Measurements from ENCODE around the gene NAXD.
A peak's percentile ranks its signal among the peaks of the same experiment; 100 is the strongest.
"Not testable (repeated sequence)": the region's sequence is repeated elsewhere in the genome, so short reads cannot be mapped to it uniquely, and the experiment has no call there.

The NAXD gene

GRCh38 chr13:110627351-110627750 is 12.0 kb downstream of the NAXD start:
- peak overlapping the region; percentile 15 for H3K27ac ChIP-seq

GRCh38 chr13:110627761-110628476 is 12.6 kb downstream of the NAXD start:
- no peak for DNase-seq (ENCODE audit: low read depth, low spot score)

More at GRCh38 chr13:110627351-110627750, 12.0 kb downstream of the NAXD start:
- DNase-seq (ENCODE audit: low read depth, low spot score) = no peak

GRCh38 chr13:110628477-110628793 is 13.1 kb downstream of the NAXD start:
- H3K27ac ChIP-seq = no peak overlapping the region
- no peak for DNase-seq (ENCODE audit: low read depth, low spot score)

More at GRCh38 chr13:110627761-110628476, 12.6 kb downstream of the NAXD start:
- peak overlapping the region; percentile 15 for H3K27ac ChIP-seq

- no peak overlapping the region for H3K27ac ChIP-seq
- DNase-seq (ENCODE audit: low read depth, low spot score) = no peak
Observed at GRCh38 chr13:110628952-110629701, 13.8 kb downstream of the NAXD start.

- DNase-seq (ENCODE audit: low read depth, low spot score) = no peak
- H3K27ac ChIP-seq = no peak overlapping the region
Observed at GRCh38 chr13:110629735-110630134, 14.4 kb downstream of the NAXD start.

- DNase-seq (ENCODE audit: low read depth, low spot score) = no peak
- no peak overlapping the region for H3K27ac ChIP-seq
Observed at GRCh38 chr13:110630566-110631119, 15.3 kb downstream of the NAXD start.

- not testable (repeated sequence) for DNase-seq (ENCODE audit: low read depth, low spot score); H3K27ac ChIP-seq
Observed at GRCh38 chr13:110632255-110632654, 16.9 kb downstream of the NAXD start.

- H3K27ac ChIP-seq = no peak overlapping the region
Observed at GRCh38 chr13:110633776-110634175, 18.4 kb downstream of the NAXD start.

GRCh38 chr13:110634558-110634957 is 19.2 kb downstream of the NAXD start:
- no peak overlapping the region for H3K27ac ChIP-seq
- DNase-seq (ENCODE audit: low read depth, low spot score) = no peak

More at GRCh38 chr13:110633776-110634175, 18.4 kb downstream of the NAXD start:
- DNase-seq (ENCODE audit: low read depth, low spot score) = no peak

- no peak overlapping the region for H3K27ac ChIP-seq
- no peak for DNase-seq (ENCODE audit: low read depth, low spot score)
Observed at GRCh38 chr13:110635405-110636002, 20.2 kb downstream of the NAXD start.

GRCh38 chr13:110636053-110636475 is 20.7 kb downstream of the NAXD start:
- no peak overlapping the region for H3K27ac ChIP-seq
- no peak for DNase-seq (ENCODE audit: low read depth, low spot score)

- no peak overlapping the region for H3K27ac ChIP-seq
- no peak for DNase-seq (ENCODE audit: low read depth, low spot score)
Observed at GRCh38 chr13:110636701-110637201, 21.4 kb downstream of the NAXD start.

- DNase-seq (ENCODE audit: low read depth, low spot score) = no peak
- no peak overlapping the region for H3K27ac ChIP-seq
Observed at GRCh38 chr13:110637275-110637674, 21.9 kb downstream of the NAXD start.

GRCh38 chr13:110637747-110638146 is 22.4 kb downstream of the NAXD start:
- DNase-seq (ENCODE audit: low read depth, low spot score) = no peak
- no peak overlapping the region for H3K27ac ChIP-seq

- H3K27ac ChIP-seq = no peak overlapping the region
- no peak for DNase-seq (ENCODE audit: low read depth, low spot score)
Observed at GRCh38 chr13:110638257-110638656, 22.9 kb downstream of the NAXD start.

GRCh38 chr13:110638814-110639806 is 23.8 kb downstream of the NAXD start:
- no peak overlapping the region for H3K27ac ChIP-seq
- no peak for DNase-seq (ENCODE audit: low read depth, low spot score)

GRCh38 chr13:110639935-110640334 is 24.6 kb downstream of the NAXD start:
- H3K27ac ChIP-seq = no peak overlapping the region
- DNase-seq (ENCODE audit: low read depth, low spot score) = no peak

GRCh38 chr13:110640591-110641029 is 25.3 kb downstream of the NAXD start:
- no peak for DNase-seq (ENCODE audit: low read depth, low spot score)
- H3K27ac ChIP-seq = no peak overlapping the region

Data from epithelial cell of prostate (primary cell).